ENCODE measurements around the gene NEO1.

GRCh38 chr15:73168487-73168886 is 116.2 kb downstream of the NEO1 start:
- TF ChIP-seq EZH2 (IDR thresholded peaks at IDR 0.05; ENCODE audit: borderline replicate concordance) (no peak), CTCF (IDR thresholded peaks at IDR 0.05; ENCODE audit: poor library complexity) (no peak)

All from hepatocyte (in vitro differentiated cells).